HCT116 (cell line): Measurements from ENCODE around the gene PHOSPHO2. TPM values are rescaled to one million over a fixed set of nuclear protein-coding genes. Genes with fewer than 3 reads are reported as not detected.
"Not testable (repeated sequence)": the region's sequence is repeated elsewhere in the genome, so short reads cannot be mapped to it uniquely, and the experiment has no call there.

Source experiments
- ATAC-seq: fragments of 200-7000 bp; cut with Tn5 transposase; 2 replicates; pipeline ENCODE4 v1.9.1; 2020; ENCODE audit warnings: mild to moderate bottlenecking, moderate library complexity
- BruUV-seq: library from RNA; stranded (reverse); fragments of 400-500 nt; replicated peaks from 2 replicates; lab custom pipeline; 2021; lab: Mats Ljungman, UMichigan
- CTCF ChIA-PET: fragments of 300-600 bp; sonication (Branson Sonifier 250); formaldehyde crosslinking; loops from one replicate; lab custom pipeline; 2021; ENCODE audit warnings: antibody characterized with exemption; lab: Charles Lee
- POLR2A ChIA-PET: fragments of 300-600, 350-600 bp; sonication (Branson Sonifier 250); formaldehyde crosslinking; loops from one replicate; lab custom pipeline; 2021; ENCODE audit warnings: antibody characterized with exemption; lab: Charles Lee
- RAD21 ChIA-PET, 2 experiments: fragments of 300-600 bp; sonication (Branson Sonifier 250); formaldehyde crosslinking; loops; one replicate each; lab custom pipeline; 2023; ENCODE audit warnings: low total read pairs in 2 of 2; ENCODE audit not compliant: uncharacterized antibody in 2 of 2, unreplicated experiment in 2 of 2, low non-redundant PET in 1 of 2; lab: Charles Lee
- DNase-seq: peaks from one replicate; pipeline ENCODE4 v3.0.0-alpha.2; 2010; ENCODE audit warnings: low read depth, low spot score
- H2AFZ ChIP-seq: fragments of 200-600 bp; shearing (Covaris generic), sonication (generic); 2 replicates; pipeline ENCODE4 v1.6.1; 2017; ENCODE audit warnings: low read depth, mixed run types, mixed read lengths, antibody characterized with exemption, low read length; ENCODE audit not compliant: poor library complexity, severe bottlenecking
- H3K27ac ChIP-seq: 2 replicates; pipeline ENCODE4 v1.5.1; 2012; ENCODE audit warnings: low read depth, low read length
- H3K27me3 ChIP-seq: fragments of 200-600 bp; sonication (generic); 2 replicates; pipeline ENCODE4 v1.6.1; 2016; ENCODE audit warnings: mixed run types, low read length, mixed read lengths; ENCODE audit not compliant: insufficient read depth
- H3K36me3 ChIP-seq, 2 experiments: fragments of 200-500 bp in 1 of 2; fragments of 200-600 bp in 1 of 2; sonication (Bioruptor generic) in 1 of 2; sonication (generic) in 1 of 2; 2 replicates each; pipeline versions ENCODE4 v1.5.1 to v1.6.1; 2014 to 2016; ENCODE audit warnings: low read length in 2 of 2, inconsistent platforms in 1 of 2, mixed read lengths in 1 of 2, mixed run types in 1 of 2; ENCODE audit not compliant: insufficient read depth in 2 of 2, control insufficient read depth in 1 of 2
- H3K4me1 ChIP-seq, 2 experiments: fragments of 200-600 bp in 1 of 2; sonication (generic) in 1 of 2; 2 replicates each; pipeline versions ENCODE4 v1.5.1 to v1.6.1; 2012 to 2017; ENCODE audit warnings: low read length in 2 of 2, inconsistent platforms in 1 of 2, mild to moderate bottlenecking in 1 of 2, mixed read lengths in 1 of 2, mixed run types in 1 of 2, moderate library complexity in 1 of 2; ENCODE audit not compliant: insufficient read depth in 2 of 2, control insufficient read depth in 1 of 2
- H3K4me2 ChIP-seq: fragments of 200-600 bp; sonication (generic); 2 replicates; pipeline ENCODE4 v1.6.1; 2017; ENCODE audit warnings: mixed run types, low read length, mixed read lengths
- H3K4me3 ChIP-seq, 2 experiments: fragments of 200-600 bp in 1 of 2; sonication (generic) in 1 of 2; replicated peaks in 1 of 2; 2 replicates each; pipeline ENCODE4 v1.5.1; 2011 to 2016; ENCODE audit warnings: low read length in 2 of 2, control low read depth in 1 of 2, low read depth in 1 of 2, mild to moderate bottlenecking in 1 of 2, mixed read lengths in 1 of 2, mixed run types in 1 of 2
- H3K79me2 ChIP-seq: fragments of 200-600 bp; sonication (generic); 2 replicates; pipeline ENCODE4 v1.6.1; 2017; ENCODE audit warnings: mild to moderate bottlenecking, mixed run types, low read length, moderate library complexity, mixed read lengths; ENCODE audit not compliant: insufficient read depth
- H3K9ac ChIP-seq: fragments of 200-600 bp; sonication (generic); 2 replicates; pipeline ENCODE4 v1.6.1; 2016; ENCODE audit warnings: low read length, mixed read lengths
- H3K9me2 ChIP-seq: fragments of 200-600 bp; sonication (generic), shearing (Covaris generic); 2 replicates; pipeline ENCODE4 v1.6.1; 2017; ENCODE audit warnings: mixed run types, mild to moderate bottlenecking, moderate library complexity; ENCODE audit not compliant: insufficient read depth
- H3K9me3 ChIP-seq, 2 experiments: fragments of 200-500 bp in 1 of 2; fragments of 200-600 bp in 1 of 2; sonication (Bioruptor generic) in 1 of 2; sonication (generic) in 1 of 2; 2 replicates each; pipeline ENCODE4 v1.6.1; 2014 to 2017; ENCODE audit warnings: low read length in 2 of 2, mixed read lengths in 2 of 2, inconsistent platforms in 1 of 2, low read depth in 1 of 2, mild to moderate bottlenecking in 1 of 2, mixed run types in 1 of 2, moderate library complexity in 1 of 2; ENCODE audit not compliant: control insufficient read depth in 1 of 2, insufficient read depth in 1 of 2
- H4K20me1 ChIP-seq: fragments of 200-600 bp; sonication (generic), shearing (Covaris generic); 2 replicates; pipeline ENCODE4 v1.6.1; 2017; ENCODE audit warnings: mixed run types, mild to moderate bottlenecking, moderate library complexity; ENCODE audit not compliant: insufficient read depth
- CEBPB ChIP-seq: IDR thresholded peaks from 2 replicates; pipeline ENCODE4 v1.6.1; 2012; ENCODE audit warnings: low read depth
- EZH2 ChIP-seq: fragments of 200-600 bp; sonication (generic); IDR thresholded peaks from 2 replicates; pipeline ENCODE4 v1.6.1; 2017; ENCODE audit warnings: antibody characterized with exemption, mixed run types
- EZH2phosphoT487 ChIP-seq: fragments of 200-600 bp; IDR thresholded peaks from 2 replicates; pipeline ENCODE4 v1.6.1; 2018; ENCODE audit warnings: antibody characterized with exemption, borderline replicate concordance
- POLR2A ChIP-seq: IDR thresholded peaks from 2 replicates; pipeline ENCODE4 v1.7.0; 2011; ENCODE audit warnings: borderline replicate concordance; ENCODE audit not compliant: insufficient read depth, insufficient read length; ENCODE audit errors: extremely low read depth
- SIN3A ChIP-seq: IDR thresholded peaks from 2 replicates; pipeline ENCODE4 v1.6.1; 2012; ENCODE audit warnings: low read depth
- SRF ChIP-seq: IDR thresholded peaks from 2 replicates; pipeline ENCODE4 v1.6.1; 2012; ENCODE audit warnings: low read depth
- intact Hi-C: fragments of 100-400 bp; cut with micrococcal nuclease; formaldehyde crosslinking; loops from 2 replicates; pipeline ENCODE4 v1.10.0; 2022
- total RNA-seq: library from RNA; stranded (reverse); gene quantifications from one replicate; pipeline ENCODE4 v1.2.1, GENCODE V29; 2021; ENCODE audit not compliant: unreplicated experiment
- TF ChIP-seq, protein P1 (sequence below): IDR thresholded peaks from 2 replicates; pipeline ENCODE4 v1.6.1; 2012; ENCODE audit warnings: low read depth
- TF ChIP-seq, protein P2 (sequence below): IDR thresholded peaks from 2 replicates; pipeline ENCODE4 v1.6.1; 2012

The PHOSPHO2 gene
- total RNA-seq, 1 experiment from 2014 or later, result 2.8 TPM

DNA sequence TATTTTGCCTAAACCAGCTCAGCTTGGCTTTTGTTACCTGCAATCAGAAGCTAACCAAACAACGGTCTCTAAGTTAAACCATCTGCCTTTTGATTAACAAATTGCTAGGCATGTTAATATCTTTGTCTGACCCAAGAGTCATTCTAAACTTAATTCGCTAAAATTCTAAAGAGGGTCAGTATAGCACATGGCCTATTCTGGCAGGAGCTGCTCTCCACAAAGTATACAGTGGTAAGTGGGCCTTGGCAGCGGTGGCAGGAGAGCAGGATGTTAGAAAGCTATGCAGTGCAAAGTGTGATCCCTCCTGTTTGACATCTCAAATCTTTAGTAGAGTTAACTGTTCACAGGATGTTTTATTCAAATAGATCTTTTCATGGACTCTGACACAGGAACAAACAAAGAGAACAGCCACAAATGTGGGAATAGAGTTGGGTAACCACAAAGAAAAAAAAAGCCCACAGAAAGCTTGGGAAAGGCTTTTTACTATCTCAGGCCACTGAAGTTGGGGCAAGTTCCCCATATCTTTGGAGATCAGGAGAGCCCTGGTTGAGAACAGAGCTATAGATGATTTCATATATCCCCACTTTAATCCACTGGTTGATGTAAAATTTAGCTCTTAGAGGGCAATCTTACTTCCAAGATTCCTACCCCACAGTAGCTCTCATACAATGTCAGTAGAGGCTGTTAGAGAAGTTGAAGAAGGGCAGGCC is 10.7 kb upstream of the PHOSPHO2 start:
- Histone ChIP-seq H3K36me3 (no peaks in the 10 kb centered on the region), H3K79me2 (no peaks in the 10 kb centered on the region), H3K9me2 (no peaks in the 10 kb centered on the region), H3K9me3 (no peaks in the 10 kb centered on the region), H3K4me2 (no peak overlapping the region), H3K27ac (no peak overlapping the region), H2AFZ (no peak overlapping the region), H3K4me1 (no peaks in the 10 kb centered on the region), H4K20me1 (no peaks in the 10 kb centered on the region), H3K27me3 (no peaks in the 10 kb centered on the region), H3K9ac (no peak overlapping the region), H3K4me3 (no peak overlapping the region)
- BruUV-seq, result no TSS peak
- ChIA-PET CTCF (no interaction called here), POLR2A (no interaction called here), RAD21 (no interaction called here)
- DNase-seq, result no peak
- ATAC-seq, result no peak
- TF ChIP-seq SRF (no peak), CEBPB (no peak), POLR2A (no peak), EZH2 (no peak)
- TF ChIP-seq, protein P1, sequence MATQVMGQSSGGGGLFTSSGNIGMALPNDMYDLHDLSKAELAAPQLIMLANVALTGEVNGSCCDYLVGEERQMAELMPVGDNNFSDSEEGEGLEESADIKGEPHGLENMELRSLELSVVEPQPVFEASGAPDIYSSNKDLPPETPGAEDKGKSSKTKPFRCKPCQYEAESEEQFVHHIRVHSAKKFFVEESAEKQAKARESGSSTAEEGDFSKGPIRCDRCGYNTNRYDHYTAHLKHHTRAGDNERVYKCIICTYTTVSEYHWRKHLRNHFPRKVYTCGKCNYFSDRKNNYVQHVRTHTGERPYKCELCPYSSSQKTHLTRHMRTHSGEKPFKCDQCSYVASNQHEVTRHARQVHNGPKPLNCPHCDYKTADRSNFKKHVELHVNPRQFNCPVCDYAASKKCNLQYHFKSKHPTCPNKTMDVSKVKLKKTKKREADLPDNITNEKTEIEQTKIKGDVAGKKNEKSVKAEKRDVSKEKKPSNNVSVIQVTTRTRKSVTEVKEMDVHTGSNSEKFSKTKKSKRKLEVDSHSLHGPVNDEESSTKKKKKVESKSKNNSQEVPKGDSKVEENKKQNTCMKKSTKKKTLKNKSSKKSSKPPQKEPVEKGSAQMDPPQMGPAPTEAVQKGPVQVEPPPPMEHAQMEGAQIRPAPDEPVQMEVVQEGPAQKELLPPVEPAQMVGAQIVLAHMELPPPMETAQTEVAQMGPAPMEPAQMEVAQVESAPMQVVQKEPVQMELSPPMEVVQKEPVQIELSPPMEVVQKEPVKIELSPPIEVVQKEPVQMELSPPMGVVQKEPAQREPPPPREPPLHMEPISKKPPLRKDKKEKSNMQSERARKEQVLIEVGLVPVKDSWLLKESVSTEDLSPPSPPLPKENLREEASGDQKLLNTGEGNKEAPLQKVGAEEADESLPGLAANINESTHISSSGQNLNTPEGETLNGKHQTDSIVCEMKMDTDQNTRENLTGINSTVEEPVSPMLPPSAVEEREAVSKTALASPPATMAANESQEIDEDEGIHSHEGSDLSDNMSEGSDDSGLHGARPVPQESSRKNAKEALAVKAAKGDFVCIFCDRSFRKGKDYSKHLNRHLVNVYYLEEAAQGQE, result no peak
- intact Hi-C loops, result no loop called here

DNA sequence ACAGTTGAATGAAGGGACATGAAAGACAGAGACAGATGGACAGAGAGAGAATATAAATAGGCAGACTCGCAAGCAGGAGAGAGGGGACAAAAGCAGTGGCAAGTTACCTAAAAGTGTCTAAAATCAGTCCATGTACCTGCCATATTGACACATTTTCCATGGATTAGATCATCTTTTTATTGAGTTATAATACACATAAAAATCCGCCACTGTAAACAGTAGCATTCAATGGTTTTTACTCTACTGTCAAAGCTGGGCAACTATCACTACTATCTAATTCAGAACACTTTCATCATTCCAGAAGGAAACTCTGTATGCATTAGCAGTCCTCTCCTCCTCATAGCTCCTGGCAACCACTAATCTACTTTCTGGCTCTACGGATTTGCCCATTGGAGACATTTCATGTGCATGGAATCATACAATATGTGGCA is 10.1 kb upstream of the PHOSPHO2 start:
- intact Hi-C loops, result no loop called here
- no peak for TF ChIP-seq EZH2
- TF ChIP-seq SIN3A, result no peak
- TF ChIP-seq EZH2phosphoT487, result no peak
- TF ChIP-seq, protein P2, sequence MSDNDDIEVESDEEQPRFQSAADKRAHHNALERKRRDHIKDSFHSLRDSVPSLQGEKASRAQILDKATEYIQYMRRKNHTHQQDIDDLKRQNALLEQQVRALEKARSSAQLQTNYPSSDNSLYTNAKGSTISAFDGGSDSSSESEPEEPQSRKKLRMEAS, result no peak
- POLR2A ChIA-PET, result no interaction called here
- RAD21 ChIA-PET, result no interaction called here
- ATAC-seq (no peak), DNase-seq (no peak)
- CTCF ChIA-PET, result no interaction called here
- no peaks in the 10 kb centered on the region for H3K9me2 ChIP-seq
- no peak overlapping the region for H2AFZ ChIP-seq
- no peak overlapping the region for H3K27ac ChIP-seq
- no peak overlapping the region for H3K4me2 ChIP-seq
- H3K79me2 ChIP-seq, result no peaks in the 10 kb centered on the region
- no peaks in the 10 kb centered on the region for H3K9me3 ChIP-seq
- H3K9ac ChIP-seq, result no peak overlapping the region
- no peak overlapping the region for H3K4me3 ChIP-seq
- H3K27me3 ChIP-seq, result no peaks in the 10 kb centered on the region
- BruUV-seq, result no TSS peak
- no peaks in the 10 kb centered on the region for H3K36me3 ChIP-seq
- H4K20me1 ChIP-seq, result no peaks in the 10 kb centered on the region
- H3K4me1 ChIP-seq, result no peaks in the 10 kb centered on the region

DNA sequence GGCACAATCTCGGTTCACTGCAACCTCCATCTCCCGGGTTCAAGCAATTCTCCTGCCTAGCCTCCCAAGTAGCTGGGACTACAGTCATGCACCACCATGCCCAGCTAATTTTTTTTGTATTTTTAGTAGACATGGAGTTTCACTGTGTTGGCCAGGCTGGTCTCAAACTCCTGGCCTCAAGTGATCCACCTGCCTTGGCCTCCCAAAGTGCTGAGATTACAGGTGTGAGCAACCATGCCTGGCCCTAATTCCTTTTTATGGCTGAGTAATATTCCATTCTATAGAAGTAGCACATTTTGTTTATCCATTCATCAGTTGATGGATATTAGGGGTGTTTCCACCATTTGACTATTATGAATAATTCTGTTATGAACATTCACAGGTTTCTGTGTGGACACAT is 9.6 kb upstream of the PHOSPHO2 start:
- POLR2A ChIA-PET, H4K20me1 ChIP-seq: not testable (repeated sequence)

More for the DNA sequence above, 9.6 kb upstream of the PHOSPHO2 start:
- BruUV-seq, H3K27me3 ChIP-seq, H3K4me3 ChIP-seq, H3K9ac ChIP-seq, H3K79me2 ChIP-seq, H2AFZ ChIP-seq, DNase-seq, H3K27ac ChIP-seq, H3K9me3 ChIP-seq, CTCF ChIA-PET, H3K36me3 ChIP-seq, H3K4me2 ChIP-seq, intact Hi-C loops, H3K4me1 ChIP-seq, ATAC-seq, H3K9me2 ChIP-seq, RAD21 ChIA-PET: not testable (repeated sequence)
